Spleen (tissue), 7 donors: ENCODE results near the gene TRIP6.

Source experiments
- CTCF ChIP-seq, 11 experiments: fragments of 200-600 bp in 7 of 11; fragments of 450-650 bp in 4 of 11; sonication (generic) in 4 of 11; IDR thresholded peaks in 8 of 11; conservative IDR thresholded peaks in 3 of 11; 1 replicate in 7 of 11; 2 replicates in 4 of 11; pipeline versions ENCODE4 v1.4.0 to v1.8.0; 2016 to 2021; ENCODE audit warnings: antibody characterized with exemption in 11 of 11, inconsistent platforms in 4 of 11, mild to moderate bottlenecking in 1 of 11
- POLR2A ChIP-seq, 3 donors: fragments of 450-650 bp; IDR thresholded peaks; one replicate each; pipeline ENCODE4 v1.5.1; 2017; ENCODE audit warnings: antibody characterized with exemption in 3 of 3, mild to moderate bottlenecking in 1 of 3
- POLR2AphosphoS5 ChIP-seq, 3 donors: sonication (generic); formaldehyde crosslinking; IDR thresholded peaks; one replicate each; pipeline ENCODE4 v1.5.1; 2017; ENCODE audit warnings: antibody characterized with exemption in 3 of 3
- donor health status: DM: no; HTN: no; CAD: no; lungs with moderate emphysema.
- donor health status: DM: no; HTN: no; CAD: no.
- donor health status: DM: no; HTN: no; CAD: no.

- TF ChIP-seq POLR2A (IDR thresholded peaks at IDR 0.05), result no peak
- no peak for TF ChIP-seq CTCF (IDR thresholded peaks at IDR 0.05 in 8 of 11, conservative IDR thresholded peaks at IDR 0.05 in 3 of 11)
- no peak for TF ChIP-seq POLR2AphosphoS5 (IDR thresholded peaks at IDR 0.05)
These were observed 41.3 kb downstream of the TRIP6 start for GRCh38 chr7:100908512-100908911.
